Activated CD8-positive, alpha-beta memory T cell treated with anti-CD3 and anti-CD28 coated beads, Interleukin-2, amount 50 U/mL, for 1 hour (primary cell): Measurements from ENCODE around the gene RAC3.

Source experiments
- DNase-seq: peaks from one replicate; pipeline ENCODE4 v3.0.0-alpha.2; 2020; ENCODE audit errors: extremely low read depth

RAC3 gene

GRCh38 chr17:82076018-82076784 is 44.7 kb downstream of the RAC3 start:
- no peak for DNase-seq

- no peak for DNase-seq
Measured at GRCh38 chr17:82076785-82077591, 45.5 kb downstream of the RAC3 start.

DNA sequence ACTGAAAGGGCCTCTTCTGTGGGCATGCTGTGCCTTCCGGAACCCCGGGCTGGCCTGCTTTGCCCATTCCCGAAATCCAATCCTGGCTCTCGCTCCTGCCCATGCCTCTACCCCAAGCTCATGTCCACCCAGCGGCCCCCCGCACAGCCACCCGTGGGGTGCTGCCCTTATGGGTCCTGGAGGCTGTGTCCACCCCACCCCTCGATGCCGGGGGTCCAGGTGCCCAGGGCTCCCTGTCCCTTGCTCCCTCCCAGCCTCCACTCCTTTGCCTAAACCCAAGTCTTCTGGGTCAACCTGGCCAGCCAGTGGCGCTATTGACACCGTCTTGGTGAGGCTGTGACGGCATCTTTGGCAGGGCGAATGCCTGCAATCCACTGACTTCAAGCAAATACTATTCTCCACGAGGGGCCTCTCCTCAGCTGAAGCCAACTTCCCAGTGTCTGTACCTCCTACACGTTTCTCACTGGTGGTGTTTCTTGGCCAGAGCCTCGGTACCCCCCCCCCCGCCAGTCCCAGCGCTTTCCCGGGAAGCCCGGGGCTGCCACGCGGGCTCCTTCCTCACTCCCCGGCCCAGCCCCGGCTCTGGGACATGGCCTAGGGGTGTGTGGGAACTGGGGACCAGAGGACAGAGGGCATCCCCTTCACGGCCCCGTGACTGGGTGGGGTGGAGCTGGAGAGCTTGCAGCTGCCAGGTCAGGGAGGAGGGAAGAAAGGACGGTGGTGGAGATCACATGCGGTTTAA is 46.3 kb downstream of the RAC3 start:
- no peak for DNase-seq

- DNase-seq: no peak
Measured at GRCh38 chr17:82078433-82078832, 47.0 kb downstream of the RAC3 start.

GRCh38 chr17:82079001-82079677 is 47.7 kb downstream of the RAC3 start:
- DNase-seq: no peak

GRCh38 chr17:82080048-82080788 is 48.7 kb downstream of the RAC3 start:
- DNase-seq: no peak

DNA sequence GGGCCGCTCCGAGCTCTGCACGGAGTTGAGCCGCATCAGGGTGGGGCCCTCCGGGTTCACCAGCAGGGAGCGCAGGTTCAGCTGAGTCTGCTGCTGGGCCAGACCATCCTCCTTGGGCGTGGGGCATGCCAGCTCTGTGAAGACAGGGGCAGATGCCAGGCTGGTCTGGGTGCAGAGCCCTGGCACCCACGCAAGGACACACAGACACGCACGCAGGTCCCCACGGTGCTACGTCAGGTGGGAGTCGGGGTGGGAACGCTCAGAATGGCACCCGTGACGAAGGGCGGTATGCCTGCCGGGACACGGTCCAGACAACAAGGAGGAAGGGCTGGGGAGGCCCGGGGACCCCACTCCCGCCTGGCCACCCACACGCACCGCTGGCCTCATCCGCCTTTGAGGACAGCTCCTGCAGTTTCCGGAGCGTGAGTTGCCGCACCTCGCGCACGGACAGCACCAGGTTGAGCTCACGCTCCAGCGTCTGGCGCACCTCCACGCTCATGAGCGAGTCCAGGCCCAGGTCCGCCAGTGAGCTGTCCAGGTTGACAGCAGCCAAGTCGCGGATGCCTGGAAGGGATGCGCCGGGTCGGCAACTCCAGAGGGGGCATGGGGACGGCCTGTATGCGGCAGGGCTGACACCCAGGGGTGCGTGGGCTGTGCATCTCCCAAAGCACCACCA is 49.4 kb downstream of the RAC3 start:
- DNase-seq: no peak

- no peak for DNase-seq
Measured at GRCh38 chr17:82081546-82081945, 50.1 kb downstream of the RAC3 start.

DNA sequence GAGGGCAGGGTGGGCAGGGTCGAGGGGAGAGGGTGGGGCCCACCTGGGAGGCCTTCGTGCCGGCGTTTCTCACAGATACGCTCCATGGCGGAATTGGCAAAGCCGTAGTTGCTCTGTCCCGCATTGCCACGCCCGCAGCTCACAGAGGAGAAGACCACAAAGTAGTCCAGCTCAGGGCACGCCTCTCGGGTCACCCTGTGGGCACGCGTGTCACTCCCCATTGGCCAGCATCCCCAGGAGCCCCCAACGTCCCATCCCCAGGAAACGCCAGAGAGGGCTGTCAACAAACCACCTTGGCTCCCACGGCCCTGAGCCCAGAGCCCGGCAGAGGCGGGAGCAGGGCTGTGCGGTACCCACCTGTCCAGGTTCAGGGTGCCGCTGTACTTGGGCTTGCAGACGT is 50.5 kb downstream of the RAC3 start:
- DNase-seq: no peak

GRCh38 chr17:82082456-82082855 is 51.0 kb downstream of the RAC3 start:
- no peak for DNase-seq

GRCh38 chr17:82083009-82083408 is 51.5 kb downstream of the RAC3 start:
- no peak for DNase-seq
